H1 (cell line): Measurements from ENCODE around the gene AGBL1. TPM values are rescaled to one million over a fixed set of nuclear protein-coding genes. Genes with fewer than 3 reads are reported as not detected.

ENCODE experiments used
- CTCF ChIA-PET: fragments of 300-600 bp; sonication (Branson Sonifier 250); formaldehyde crosslinking; loops from one replicate; lab custom pipeline; 2021; ENCODE audit not compliant: partially characterized antibody; lab: Charles Lee
- POLR2A ChIA-PET: fragments of 300-600 bp; sonication (Branson Sonifier 250); formaldehyde crosslinking; loops from one replicate; lab custom pipeline; 2021; ENCODE audit warnings: inconsistent platforms; ENCODE audit not compliant: partially characterized antibody; lab: Charles Lee
- DNase-seq, 2 experiments: peaks; one replicate each; pipeline versions ENCODE4 v3.0.0 to v3.0.0-alpha.2; 2010 to 2022; ENCODE audit warnings: low spot score in 2 of 2, low read depth in 1 of 2, mixed read lengths in 1 of 2
- FAIRE-seq: peaks from 2 replicates; lab custom pipeline; 2011; peaks lifted over from hg19 to GRCh38; lab: Jason Lieb, UNC
- H2AFZ ChIP-seq: 2 replicates; pipeline ENCODE4 v1.8.1; 2012; ENCODE audit warnings: low read length, inconsistent platforms
- H2AK5ac ChIP-seq: 2 replicates; pipeline ENCODE4 v1.6.1; 2013; ENCODE audit warnings: low read depth, low read length
- H2BK120ac ChIP-seq: replicated peaks from 2 replicates; pipeline ENCODE3; 2013; ENCODE audit warnings: low read depth, low read length, inconsistent platforms
- H2BK12ac ChIP-seq: 2 replicates; pipeline ENCODE4 v1.6.1; 2013; ENCODE audit warnings: low read depth, low read length
- H2BK15ac ChIP-seq: 2 replicates; pipeline ENCODE4 v1.6.1; 2013; ENCODE audit warnings: low read length
- H2BK20ac ChIP-seq: 2 replicates; pipeline ENCODE4 v1.6.1; 2013; ENCODE audit warnings: low read length
- H2BK5ac ChIP-seq: 2 replicates; pipeline ENCODE4 v1.6.1; 2013; ENCODE audit warnings: low read depth, low read length
- H3K14ac ChIP-seq: 2 replicates; pipeline ENCODE4 v1.6.1; 2013; ENCODE audit warnings: inconsistent platforms; ENCODE audit not compliant: insufficient read length
- H3K18ac ChIP-seq: 2 replicates; pipeline ENCODE4 v1.6.1; 2013; ENCODE audit warnings: low read length; ENCODE audit errors: extremely low read depth
- H3K23ac ChIP-seq: 2 replicates; pipeline ENCODE4 v1.6.1; 2013; ENCODE audit warnings: inconsistent platforms; ENCODE audit not compliant: insufficient read length
- H3K23me2 ChIP-seq: 2 replicates; pipeline ENCODE4 v1.6.1; 2013; ENCODE audit warnings: low read depth, low read length
- H3K27ac ChIP-seq: 2 replicates; pipeline ENCODE4 v1.6.1; 2011; ENCODE audit warnings: low read depth, low read length, inconsistent platforms
- H3K27me3 ChIP-seq, 4 experiments: replicated peaks in 1 of 4; 1 replicate in 1 of 4; 2 replicates in 3 of 4; pipeline versions ENCODE4 v1.6.1 to v1.8.1; 2011 to 2013; ENCODE audit warnings: low read length in 3 of 4, mild to moderate bottlenecking in 3 of 4, inconsistent platforms in 2 of 4, mixed read lengths in 2 of 4, moderate library complexity in 1 of 4; ENCODE audit not compliant: control insufficient read depth in 3 of 4, insufficient read depth in 3 of 4; ENCODE audit errors: extremely low read depth in 1 of 4
- H3K36me3 ChIP-seq, 4 experiments: 2 replicates each; pipeline versions ENCODE4 v1.6.1 to v1.8.1; 2011 to 2013; ENCODE audit warnings: mild to moderate bottlenecking in 4 of 4, low read length in 3 of 4, moderate library complexity in 2 of 4, control low read depth in 1 of 4, inconsistent platforms in 1 of 4; ENCODE audit not compliant: insufficient read depth in 4 of 4, control insufficient read depth in 2 of 4
- H3K4ac ChIP-seq: replicated peaks from 2 replicates; pipeline ENCODE3; 2013; ENCODE audit warnings: low read length, low read depth, mixed read lengths, inconsistent platforms; ENCODE audit not compliant: insufficient read length
- H3K4me1 ChIP-seq, 4 experiments: replicated peaks in 1 of 4; 1 replicate in 1 of 4; 2 replicates in 3 of 4; pipeline versions ENCODE4 v1.6.1 to v1.8.1; 2011 to 2013; ENCODE audit warnings: low read length in 3 of 4, inconsistent platforms in 2 of 4, mixed read lengths in 1 of 4; ENCODE audit not compliant: insufficient read depth in 4 of 4, control insufficient read depth in 3 of 4
- H3K4me2 ChIP-seq, 2 experiments: 2 replicates each; pipeline versions ENCODE4 v1.6.1 to v1.8.1; 2011 to 2013; ENCODE audit warnings: low read depth in 2 of 2, low read length in 2 of 2, control low read depth in 1 of 2, inconsistent platforms in 1 of 2, mild to moderate bottlenecking in 1 of 2; ENCODE audit not compliant: insufficient read depth in 1 of 2
- H3K4me3 ChIP-seq, 4 experiments: fragments of 200-600, 300-600 bp in 1 of 4; sonication (generic), shearing (Covaris generic), sonication (Bioruptor Twin) in 1 of 4; 2 replicates each; pipeline versions ENCODE4 v1.5.1 to v1.8.1; 2011 to 2016; ENCODE audit warnings: low read length in 4 of 4, low read depth in 3 of 4, control low read depth in 2 of 4, inconsistent platforms in 2 of 4, mild to moderate bottlenecking in 2 of 4, mixed read lengths in 1 of 4, moderate library complexity in 1 of 4; ENCODE audit not compliant: insufficient read depth in 2 of 4; ENCODE audit errors: extremely low read depth in 1 of 4
- H3K56ac ChIP-seq: replicated peaks from 2 replicates; pipeline ENCODE3; 2013; ENCODE audit warnings: low read depth, mild to moderate bottlenecking, mixed read lengths, low read length, inconsistent platforms; ENCODE audit not compliant: insufficient read length
- H3K79me1 ChIP-seq: 2 replicates; pipeline ENCODE4 v1.6.1; 2013; ENCODE audit warnings: low read depth, low read length, control low read depth
- H3K79me2 ChIP-seq, 2 experiments: 2 replicates each; pipeline versions ENCODE4 v1.6.1 to v1.8.1; 2012 to 2013; ENCODE audit warnings: low read length in 2 of 2, mild to moderate bottlenecking in 2 of 2, inconsistent platforms in 1 of 2; ENCODE audit not compliant: insufficient read depth in 2 of 2, control insufficient read depth in 1 of 2
- H3K9ac ChIP-seq, 4 experiments: replicated peaks in 1 of 4; 1 replicate in 1 of 4; 2 replicates in 3 of 4; pipeline versions ENCODE4 v1.6.1 to v1.8.1; 2011 to 2013; ENCODE audit warnings: low read depth in 3 of 4, low read length in 3 of 4, control low read depth in 2 of 4, mild to moderate bottlenecking in 2 of 4, moderate library complexity in 2 of 4, inconsistent platforms in 1 of 4; ENCODE audit errors: extremely low read depth in 1 of 4
- H3K9me3 ChIP-seq, 2 experiments: 2 replicates each; pipeline versions ENCODE4 v1.6.1 to v1.8.1; 2012 to 2013; ENCODE audit warnings: mild to moderate bottlenecking in 2 of 2, moderate library complexity in 2 of 2, control low read depth in 1 of 2, inconsistent platforms in 1 of 2, low read depth in 1 of 2, low read length in 1 of 2, mixed read lengths in 1 of 2; ENCODE audit not compliant: insufficient read depth in 2 of 2
- H4K20me1 ChIP-seq, 2 experiments: replicated peaks in 1 of 2; 2 replicates each; pipeline versions ENCODE3 to v1.8.1; 2011 to 2013; ENCODE audit warnings: inconsistent platforms in 2 of 2, low read length in 2 of 2, mild to moderate bottlenecking in 1 of 2; ENCODE audit not compliant: insufficient read depth in 2 of 2, control insufficient read depth in 1 of 2
- H4K5ac ChIP-seq: 2 replicates; pipeline ENCODE4 v1.6.1; 2013; ENCODE audit warnings: low read length, low read depth, mixed read lengths, inconsistent platforms; ENCODE audit not compliant: insufficient read length
- H4K8ac ChIP-seq: 2 replicates; pipeline ENCODE4 v1.8.0; 2013; ENCODE audit warnings: mild to moderate bottlenecking, moderate library complexity, low read length, inconsistent platforms; ENCODE audit not compliant: insufficient read depth; ENCODE audit errors: extremely low read depth
- H4K91ac ChIP-seq: replicated peaks from 2 replicates; pipeline ENCODE3; 2013; ENCODE audit warnings: low read length, mixed read lengths, inconsistent platforms; ENCODE audit not compliant: insufficient read length
- BACH1 ChIP-seq: IDR thresholded peaks from 2 replicates; pipeline ENCODE4 v1.6.1; 2012; ENCODE audit warnings: low read length, improper control_type of control experiment
- CREB1 ChIP-seq: IDR thresholded peaks from 2 replicates; pipeline ENCODE4 v1.6.1; 2012; ENCODE audit warnings: inconsistent platforms
- CTCF ChIP-seq, 3 experiments: IDR thresholded peaks; 1 replicate in 2 of 3; 2 replicates in 1 of 3; pipeline versions ENCODE4 v1.5.1 to v1.6.1; 2011; ENCODE audit warnings: low read length in 3 of 3, mild to moderate bottlenecking in 3 of 3, inconsistent platforms in 2 of 3, low read depth in 1 of 3, moderate library complexity in 1 of 3; ENCODE audit not compliant: insufficient read depth in 1 of 3; ENCODE audit errors: control extremely low read depth in 1 of 3
- GABPA ChIP-seq: IDR thresholded peaks from 2 replicates; pipeline ENCODE4 v1.6.1; 2011; ENCODE audit warnings: mild to moderate bottlenecking, low read length, moderate library complexity, borderline replicate concordance; ENCODE audit not compliant: insufficient read depth
- GTF2F1 ChIP-seq: IDR thresholded peaks from 2 replicates; pipeline ENCODE4 v1.6.1; 2012; ENCODE audit warnings: low read depth, low read length, improper control_type of control experiment, borderline replicate concordance
- KDM1A ChIP-seq: fragments of 200-600, 300-600 bp; sonication (generic); IDR thresholded peaks from 2 replicates; pipeline ENCODE4 v1.7.1; 2016; ENCODE audit warnings: mild to moderate bottlenecking, low read length, borderline replicate concordance
- SAP30 ChIP-seq: fragments of 300-600 bp; sonication (generic); IDR thresholded peaks from 2 replicates; pipeline ENCODE4 v1.7.1; 2012; ENCODE audit warnings: low read length, moderate library complexity, mild to moderate bottlenecking, inconsistent platforms; ENCODE audit not compliant: insufficient read depth, insufficient replicate concordance
- SIN3A ChIP-seq, 2 experiments: IDR thresholded peaks in 1 of 2; conservative IDR thresholded peaks in 1 of 2; 2 replicates each; pipeline ENCODE4 v1.6.1; 2011 to 2012; ENCODE audit warnings: low read length in 2 of 2, improper control_type of control experiment in 1 of 2, low read depth in 1 of 2, mild to moderate bottlenecking in 1 of 2
- SP1 ChIP-seq: IDR thresholded peaks from 2 replicates; pipeline ENCODE4 v1.6.1; 2011; ENCODE audit warnings: low read depth, low read length
- TAF7 ChIP-seq: optimal IDR thresholded peaks from 2 replicates; pipeline ENCODE3; 2011; ENCODE audit warnings: low read depth, mild to moderate bottlenecking, inconsistent platforms, low read length, moderate library complexity, borderline replicate concordance
- WGBS, 2 experiments: shearing (Covaris generic) in 1 of 2; methylation state at CpG; one replicate each; pipeline versions ENCODE4 v1.1.6 to v1.1.7; 2013 to 2015; ENCODE audit warnings: low lambda C conversion rate in 2 of 2, mixed read lengths in 2 of 2, inconsistent platforms in 1 of 2, low coverage in 1 of 2, missing lambda C conversion rate in 1 of 2; ENCODE audit not compliant: insufficient replicate concordance in 2 of 2, insufficient coverage in 1 of 2, insufficient read length in 1 of 2; ENCODE audit errors: extremely low coverage in 1 of 2, missing lambda C conversion rate in 1 of 2; 5-methylcytosine and 5-hydroxymethylcytosine counted together
- polyA plus RNA-seq, 7 experiments: library from polyadenylated mRNA; depleted of rRNA in 3 of 7; stranded (reverse) in 5 of 7; unstranded in 2 of 7; fragments of >200 nt in 5 of 7; fragments of 200-250 nt in 2 of 7; gene quantifications; 1 replicate in 5 of 7; 2 replicates in 1 of 7; 4 replicates in 1 of 7; pipeline versions ENCODE4 v1.2.1 to v1.2.3, GENCODE V29; 2011 to 2013; ENCODE audit warnings: missing spikeins in 2 of 7, mixed read lengths in 2 of 7
- total RNA-seq: library from RNA; stranded (reverse); fragmentation: NEBNext Ultra II Directional; extraction: Animal tissue kit (Norgen Biotek cat#: 25700); gene quantifications from 2 replicates; pipeline ENCODE4 v1.2.1, GENCODE V29; 2021
- TF ChIP-seq, protein P1 (sequence below): IDR thresholded peaks from 2 replicates; pipeline ENCODE4 v1.6.1; 2012; ENCODE audit warnings: inconsistent platforms

AGBL1 gene
- total and polyA plus RNA-seq, 2 of the 8 experiments (the other 6 are each of a cell fraction or from before 2014, with no cell fraction given), result not detected

DNA sequence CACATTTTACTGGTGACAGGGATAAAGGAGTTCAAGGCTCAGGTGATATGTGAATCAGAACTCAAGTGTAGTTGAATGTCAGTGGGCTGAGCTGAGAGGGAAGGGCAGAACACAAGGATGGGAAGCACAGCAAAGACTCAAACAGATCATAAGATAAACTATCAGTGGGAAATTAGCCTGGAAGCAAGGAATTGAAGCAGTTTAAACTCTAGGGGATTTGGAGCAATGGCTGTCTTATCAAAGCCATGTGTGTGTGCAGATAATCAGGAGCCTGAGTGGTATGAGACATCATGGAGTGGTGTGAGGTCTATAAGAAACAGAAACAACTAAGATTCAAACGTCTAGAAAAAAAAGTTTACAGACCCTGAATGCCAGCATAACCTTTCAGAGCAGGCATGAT is 634.6 kb downstream of the AGBL1 start:
- H3K27ac ChIP-seq, result no peak overlapping the region
- WGBS, 2 experiments, result 89% methylated on average over 1 of the region's 1 CpG; no CpG with 5 or more reads in 1 of the 2 experiments
- no peak overlapping the region for H2BK12ac ChIP-seq
- H3K4me1 ChIP-seq, result no peaks in the 10 kb centered on the region
- no peaks in the 10 kb centered on the region for H4K20me1 ChIP-seq
- no peak overlapping the region for H3K56ac ChIP-seq
- H2AFZ ChIP-seq, result peak overlapping the region; percentile 17; the same call in 1 of the 2 replicates
- H3K4me3 ChIP-seq, result no peak overlapping the region
- ChIA-PET POLR2A (no interaction called here), CTCF (interaction anchor here (0.9 to 1.2 kb wide), 3 partner anchors 11 to 29 kb away, joined by 3 to 4 read pairs (median 3); no protein-coding TSS in a partner anchor)
- DNase-seq, result no peak
- no peaks in the 10 kb centered on the region for H3K79me1 ChIP-seq
- H3K4ac ChIP-seq, result no peak overlapping the region
- no peak overlapping the region for H3K18ac ChIP-seq
- H4K91ac ChIP-seq, result no peak overlapping the region
- no peak overlapping the region for H3K9ac ChIP-seq
- H2BK15ac ChIP-seq, result no peak overlapping the region
- no peaks in the 10 kb centered on the region for H3K27me3 ChIP-seq
- no peak overlapping the region for H2BK20ac ChIP-seq
- H3K23ac ChIP-seq, result no peak overlapping the region
- no peak overlapping the region for H3K14ac ChIP-seq
- H3K23me2 ChIP-seq, result no peaks in the 10 kb centered on the region
- H3K4me2 ChIP-seq, result no peak overlapping the region
- H4K5ac ChIP-seq, result no peak overlapping the region
- no peaks in the 10 kb centered on the region for H3K36me3 ChIP-seq
- H2BK5ac ChIP-seq, result no peak overlapping the region
- no peak for FAIRE-seq
- H4K8ac ChIP-seq, result no peak overlapping the region
- H2BK120ac ChIP-seq, result no peak overlapping the region
- no peaks in the 10 kb centered on the region for H3K9me3 ChIP-seq
- no peaks in the 10 kb centered on the region for H3K79me2 ChIP-seq
- no peak overlapping the region for H2AK5ac ChIP-seq
- TF ChIP-seq KDM1A (no peak), SIN3A (conservative IDR thresholded peaks at IDR 0.05 in 1 of 2, IDR thresholded peaks at IDR 0.05 in 1 of 2; ENCODE audit: low read depth in 1 of 2, low read length in 2 of 2) (no peak), CTCF (IDR thresholded peaks at IDR 0.05; ENCODE audit: control extremely low read depth in 1 of 3, insufficient read depth in 1 of 3, low read depth in 1 of 3, low read length in 3 of 3) (no peak), CREB1 (no peak), SP1 (no peak), BACH1 (no peak), TAF7 (no peak), SAP30 (no peak), GABPA (no peak), GTF2F1 (no peak)
- TF ChIP-seq, protein P1, sequence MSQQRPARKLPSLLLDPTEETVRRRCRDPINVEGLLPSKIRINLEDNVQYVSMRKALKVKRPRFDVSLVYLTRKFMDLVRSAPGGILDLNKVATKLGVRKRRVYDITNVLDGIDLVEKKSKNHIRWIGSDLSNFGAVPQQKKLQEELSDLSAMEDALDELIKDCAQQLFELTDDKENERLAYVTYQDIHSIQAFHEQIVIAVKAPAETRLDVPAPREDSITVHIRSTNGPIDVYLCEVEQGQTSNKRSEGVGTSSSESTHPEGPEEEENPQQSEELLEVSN, result no peak
